A549 (cell line): ENCODE results near the gene COL6A6.

Experiments used
- CTCF ChIP-seq: fragments of >200 bp; sonication (Bioruptor Twin); formaldehyde crosslinking; IDR thresholded peaks from 3 replicates; pipeline ENCODE4 v1.5.1; 2016
- JUNB ChIP-seq: fragments of >200 bp; sonication (Bioruptor Twin); formaldehyde crosslinking; IDR thresholded peaks from 2 replicates; pipeline ENCODE4 v1.6.1; 2016
- KDM1A ChIP-seq: fragments of 200-600 bp; sonication (generic); IDR thresholded peaks from 2 replicates; pipeline ENCODE4 v1.6.1; 2016; ENCODE audit warnings: low read depth, mild to moderate bottlenecking
- POLR2A ChIP-seq: IDR thresholded peaks from 2 replicates; pipeline ENCODE4 v1.6.1; 2012; ENCODE audit warnings: mild to moderate bottlenecking, low read length
- REST ChIP-seq: fragments of 200-600 bp; sonication (generic); IDR thresholded peaks from 2 replicates; pipeline ENCODE4 v1.6.1; 2016; ENCODE audit warnings: antibody characterized with exemption, mild to moderate bottlenecking, moderate library complexity
- USF2 ChIP-seq: fragments of 450-650 bp; IDR thresholded peaks from 2 replicates; pipeline ENCODE4 v1.6.1; 2014; ENCODE audit warnings: antibody characterized with exemption

GRCh38 chr3:130527426-130527825 is 10.4 kb downstream of the COL6A6 start:
- TF ChIP-seq CTCF = no peak
- TF ChIP-seq REST = no peak
- no peak for TF ChIP-seq JUNB
- no peak for TF ChIP-seq KDM1A
- TF ChIP-seq POLR2A = no peak
- TF ChIP-seq USF2 = no peak
